ENCODE results near the gene CSPG5. TPM values are rescaled to one million over a fixed set of nuclear protein-coding genes. Genes with fewer than 3 reads are reported as not detected.

Gene CSPG5
- total RNA-seq, 2 donors from 2014 or later: 0.14 to 0.92 TPM

- TF ChIP-seq CTCF (IDR thresholded peaks at IDR 0.05): no peak
- H3K27me3 ChIP-seq (replicated peaks; ENCODE audit: insufficient read depth): no peaks in the 10 kb centered on the region
- H3K4me3 ChIP-seq: no peak overlapping the region
- no peaks in the 10 kb centered on the region for H3K9me3 ChIP-seq
- H3K27ac ChIP-seq: no peak overlapping the region
- DNase-seq (ENCODE audit: low spot score) (no peak), ATAC-seq (ENCODE audit: insufficient number of reproducible peaks, low FRiP score, low read depth) (no peak)
- H3K36me3 ChIP-seq: peaks cover 7% of the 10 kb centered on the region
- peaks cover 12 to 22% of the 10 kb centered on the region in 2 donors for H3K4me1 ChIP-seq (ENCODE audit: control insufficient read depth in 1 of 2, low read depth in 2 of 2)
Measured at GRCh38 chr3:47610583-47610982, 31.9 kb upstream of the CSPG5 start.

- DNase-seq (ENCODE audit: low spot score) (no peak), ATAC-seq (ENCODE audit: insufficient number of reproducible peaks, low FRiP score, low read depth) (no peak)
- Histone ChIP-seq H3K4me1 (ENCODE audit: control insufficient read depth in 1 of 2, low read depth in 2 of 2) (peaks cover 8 to 15% of the 10 kb centered on the region in 2 donors), H3K4me3 (no peak overlapping the region), H3K27me3 (replicated peaks; ENCODE audit: insufficient read depth) (no peaks in the 10 kb centered on the region), H3K36me3 (peaks cover 10% of the 10 kb centered on the region), H3K27ac (no peak overlapping the region), H3K9me3 (no peaks in the 10 kb centered on the region)
- TF ChIP-seq CTCF (IDR thresholded peaks at IDR 0.05): no peak
Measured at GRCh38 chr3:47607335-47607734, 28.7 kb upstream of the CSPG5 start.

- H3K9me3 ChIP-seq: no peaks in the 10 kb centered on the region
- no peaks in the 10 kb centered on the region for H3K27me3 ChIP-seq (replicated peaks; ENCODE audit: insufficient read depth)
- no peak overlapping the region for H3K4me3 ChIP-seq
- no peak overlapping the region for H3K27ac ChIP-seq
- DNase-seq (ENCODE audit: low spot score) (no peak), ATAC-seq (ENCODE audit: insufficient number of reproducible peaks, low FRiP score, low read depth) (no peak)
- peaks cover 0 to 5% of the 10 kb centered on the region in 2 donors for H3K4me1 ChIP-seq (ENCODE audit: control insufficient read depth in 1 of 2, low read depth in 2 of 2)
- no peak for TF ChIP-seq CTCF (IDR thresholded peaks at IDR 0.05)
- H3K36me3 ChIP-seq: peaks cover 10% of the 10 kb centered on the region
Measured at GRCh38 chr3:47606165-47606564, 27.5 kb upstream of the CSPG5 start.

- Histone ChIP-seq H3K9me3 (no peaks in the 10 kb centered on the region), H3K4me3 (no peak overlapping the region), H3K36me3 (peaks cover 10% of the 10 kb centered on the region), H3K27ac (no peak overlapping the region), H3K27me3 (replicated peaks; ENCODE audit: insufficient read depth) (no peaks in the 10 kb centered on the region), H3K4me1 (ENCODE audit: control insufficient read depth in 1 of 2, low read depth in 2 of 2) (peaks cover 0 to 5% of the 10 kb centered on the region in 2 donors)
- TF ChIP-seq CTCF (IDR thresholded peaks at IDR 0.05): no peak
- ATAC-seq (ENCODE audit: insufficient number of reproducible peaks, low FRiP score, low read depth) (no peak), DNase-seq (ENCODE audit: low spot score) (no peak)
Measured at GRCh38 chr3:47605652-47606051, 27.0 kb upstream of the CSPG5 start.

- Histone ChIP-seq H3K4me1 (ENCODE audit: control insufficient read depth in 1 of 2, low read depth in 2 of 2) (no peaks in the 10 kb centered on the region), H3K4me3 (no peak overlapping the region), H3K36me3 (peaks cover 3% of the 10 kb centered on the region), H3K9me3 (no peaks in the 10 kb centered on the region), H3K27me3 (replicated peaks; ENCODE audit: insufficient read depth) (no peaks in the 10 kb centered on the region), H3K27ac (no peak overlapping the region)
- ATAC-seq (ENCODE audit: insufficient number of reproducible peaks, low FRiP score, low read depth) (no peak), DNase-seq (ENCODE audit: low spot score) (no peak)
- no peak for TF ChIP-seq CTCF (IDR thresholded peaks at IDR 0.05)
Measured at GRCh38 chr3:47604145-47604544, 25.5 kb upstream of the CSPG5 start.
